ENCODE results near the gene SLC34A3. TPM values are rescaled to one million over a fixed set of nuclear protein-coding genes. Genes with fewer than 3 reads are reported as not detected.

SLC34A3 gene
- polyA plus RNA-seq, 2 of the 4 experiments (the other 2 are of a cell fraction) = 0.05 TPM; not detected in 1

DNA sequence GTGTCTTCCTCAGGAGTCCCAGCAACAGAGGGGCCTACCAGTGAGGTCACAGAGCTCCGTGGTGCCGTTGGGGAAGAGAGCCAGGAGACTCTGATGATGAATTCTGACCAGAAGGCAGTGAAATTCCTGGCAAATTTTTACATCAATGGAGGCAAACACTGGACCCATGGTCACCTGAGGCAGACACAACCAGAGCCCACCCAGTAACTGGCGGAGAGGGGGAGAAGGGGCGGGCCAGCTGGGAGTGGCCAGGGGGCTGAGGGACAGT lies 20.4 kb downstream of the SLC34A3 start, which contains the start of gene STPG3:
TSS of gene STPG3 (plus strand) at position 93 of the 268 bp plus-strand sequence. CDS start at position 94, 1 bp downstream.
- WGBS (ENCODE audit: missing lambda C conversion rate) = 83% methylated on average over 3 of the region's 4 CpGs
- CTCF ChIA-PET = interaction anchor here (0.7 to 1.3 kb wide), 4 partner anchors 11 to 36 kb away, joined by 3 to 4 read pairs (median 3); no protein-coding TSS in a partner anchor
- no peak within 1 kb of the TSS for H3K4me3 ChIP-seq
- H3K9me3 ChIP-seq = no peaks in the 10 kb centered on the region
- H3K27ac ChIP-seq = 0 out of 6 replicates have a peak within 1 kb of the TSS, but pooled peaks of 1 of the 2 experiments have one; percentile 18
- H3K4me2 ChIP-seq = no peak within 1 kb of the TSS
- peaks cover 11% of the 10 kb centered on the region for H3K4me1 ChIP-seq
- ATAC-seq (no peak), DNase-seq (ENCODE audit: low read depth in 1 of 2, low spot score in 1 of 2) (no peak), FAIRE-seq (no peak)
- TF ChIP-seq HEYL (CRISPR knock-in tag; IDR thresholded peaks at IDR 0.05) (no peak), PHF8 (IDR thresholded peaks at IDR 0.05; ENCODE audit: borderline replicate concordance, low read depth) (no peak), JUN (IDR thresholded peaks at IDR 0.05) (no peak), HOXB13 (CRISPR knock-in tag; IDR thresholded peaks at IDR 0.05; ENCODE audit: low read depth) (no peak), ZFP36 (IDR thresholded peaks at IDR 0.05; ENCODE audit: borderline replicate concordance, partially characterized antibody) (no peak), TFCP2L1 (CRISPR knock-in tag; IDR thresholded peaks at IDR 0.05) (no peak)
- TF ChIP-seq, protein P1, sequence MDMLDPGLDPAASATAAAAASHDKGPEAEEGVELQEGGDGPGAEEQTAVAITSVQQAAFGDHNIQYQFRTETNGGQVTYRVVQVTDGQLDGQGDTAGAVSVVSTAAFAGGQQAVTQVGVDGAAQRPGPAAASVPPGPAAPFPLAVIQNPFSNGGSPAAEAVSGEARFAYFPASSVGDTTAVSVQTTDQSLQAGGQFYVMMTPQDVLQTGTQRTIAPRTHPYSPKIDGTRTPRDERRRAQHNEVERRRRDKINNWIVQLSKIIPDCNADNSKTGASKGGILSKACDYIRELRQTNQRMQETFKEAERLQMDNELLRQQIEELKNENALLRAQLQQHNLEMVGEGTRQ (IDR thresholded peaks at IDR 0.05) = no peak
- TF ChIP-seq, protein P2, sequence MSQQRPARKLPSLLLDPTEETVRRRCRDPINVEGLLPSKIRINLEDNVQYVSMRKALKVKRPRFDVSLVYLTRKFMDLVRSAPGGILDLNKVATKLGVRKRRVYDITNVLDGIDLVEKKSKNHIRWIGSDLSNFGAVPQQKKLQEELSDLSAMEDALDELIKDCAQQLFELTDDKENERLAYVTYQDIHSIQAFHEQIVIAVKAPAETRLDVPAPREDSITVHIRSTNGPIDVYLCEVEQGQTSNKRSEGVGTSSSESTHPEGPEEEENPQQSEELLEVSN (IDR thresholded peaks at IDR 0.05; ENCODE audit: borderline replicate concordance, low read depth) = no peak
- POLR2A ChIA-PET = interaction anchor here (1.0 kb wide), 1 partner anchor 10 kb away, joined by 5 read pairs; no protein-coding TSS in a partner anchor

GRCh38 chr9:137251490-137252268 lies 21.0 kb downstream of the SLC34A3 start:
- H3K4me3 ChIP-seq = no peak overlapping the region
- ChIA-PET CTCF (interaction anchor here (1.2 to 1.3 kb wide), 2 partner anchors 15 to 36 kb away, joined by 3 read pairs; no protein-coding TSS in a partner anchor), POLR2A (interaction anchor here (0.6 to 1.2 kb wide), 3 partner anchors 8 to 146 kb away, joined by 3 to 5 read pairs (median 3); no protein-coding TSS in a partner anchor)
- H3K4me2 ChIP-seq = no peak overlapping the region
- FAIRE-seq = no peak
- H3K9me3 ChIP-seq = no peaks in the 10 kb centered on the region
- DNase-seq (ENCODE audit: low read depth in 1 of 2, low spot score in 1 of 2) = no peak
- WGBS (ENCODE audit: missing lambda C conversion rate) = 95% methylated on average over 17 of the region's 22 CpGs
- no peak for ATAC-seq
- H3K27ac ChIP-seq = no peak overlapping the region
- H3K4me1 ChIP-seq = peaks cover 16% of the 10 kb centered on the region
- TF ChIP-seq PHF8 (IDR thresholded peaks at IDR 0.05; ENCODE audit: borderline replicate concordance, low read depth) (no peak), CHD4 (IDR thresholded peaks at IDR 0.05; ENCODE audit: borderline replicate concordance) (no peak), RCOR1 (IDR thresholded peaks at IDR 0.05; ENCODE audit: low read depth, low read length) (no peak), CHD2 (IDR thresholded peaks at IDR 0.05; ENCODE audit: low read length, partially characterized antibody) (no peak), JUN (IDR thresholded peaks at IDR 0.05) (no peak), FOXS1 (CRISPR knock-in tag; IDR thresholded peaks at IDR 0.05) (no peak)

- no peak for DNase-seq (ENCODE audit: low read depth in 1 of 2, low spot score in 1 of 2)
- no peak overlapping the region for H3K4me2 ChIP-seq
- no peak for FAIRE-seq
- 88% methylated on average over 31 of the region's 35 CpGs for WGBS (ENCODE audit: missing lambda C conversion rate)
- no peak overlapping the region for H3K4me3 ChIP-seq
- no peaks in the 10 kb centered on the region for H3K9me3 ChIP-seq
- ChIA-PET POLR2A (interaction anchor here (0.6 to 4.7 kb wide), 3 partner anchors 9 to 147 kb away, joined by 3 to 97 read pairs (median 3); partner anchors contain the start of gene TUBB4B), CTCF (interaction anchor here (1.1 to 17.1 kb wide), 4 partner anchors 10 to 224 kb away, joined by 3 to 236 read pairs (median 4); partner anchors contain the start of gene TUBB4B)
- ATAC-seq = no peak
- no peak overlapping the region for H3K27ac ChIP-seq
- no peak for TF ChIP-seq CHD4 (IDR thresholded peaks at IDR 0.05; ENCODE audit: borderline replicate concordance)
- no peak for TF ChIP-seq BCL3 (IDR thresholded peaks at IDR 0.05)
- TF ChIP-seq EHMT2 (IDR thresholded peaks at IDR 0.05; ENCODE audit: low read depth) = no peak
- TF ChIP-seq RAD21 (conservative IDR thresholded peaks at IDR 0.05 in 1 of 2, IDR thresholded peaks at IDR 0.05 in 1 of 2) = no peak
- peaks cover 20% of the 10 kb centered on the region for H3K4me1 ChIP-seq
These were observed 22.1 kb downstream of the SLC34A3 start for GRCh38 chr9:137252555-137253506.
